MCF 10A (cell line): ENCODE data around the gene GPR135. TPM values are rescaled to one million over a fixed set of nuclear protein-coding genes. Genes with fewer than 3 reads are reported as not detected.
A peak's percentile ranks its signal among the peaks of the same experiment; 100 is the strongest.
"Not testable (repeated sequence)": the region's sequence is repeated elsewhere in the genome, so short reads cannot be mapped to it uniquely, and the experiment has no call there.

Experiments
- BruUV-seq: library from RNA; stranded (reverse); fragments of 400-500 nt; replicated peaks from 2 replicates; lab custom pipeline; 2021; lab: Mats Ljungman, UMichigan
- CTCF ChIA-PET: fragments of 300-600 bp; sonication (Branson Sonifier 250); formaldehyde crosslinking; extraction: SDS; loops from one replicate; lab custom pipeline; 2021; ENCODE audit warnings: antibody characterized with exemption, inconsistent platforms; lab: Yijun Ruan, JAX
- POLR2A ChIA-PET: fragments of 300-600, 350-650 bp; sonication (Branson Sonifier 250); formaldehyde crosslinking; extraction: SDS; loops from one replicate; lab custom pipeline; 2020; ENCODE audit warnings: antibody characterized with exemption, inconsistent platforms; lab: Yijun Ruan, JAX
- DNase-seq: peaks from one replicate; pipeline ENCODE4 v3.0.0-alpha.2; 2018; ENCODE audit not compliant: unreplicated experiment
- H3K27ac Mint-ChIP-seq: one replicate; pipeline ENCODE4 v1.8.0; 2022; ENCODE audit warnings: mild to moderate bottlenecking, low read depth, mixed read lengths; ENCODE audit not compliant: unreplicated experiment
- H3K27me3 Mint-ChIP-seq: one replicate; pipeline ENCODE4 v1.8.0; 2022; ENCODE audit warnings: mixed read lengths; ENCODE audit not compliant: insufficient read depth, unreplicated experiment
- H3K36me3 Mint-ChIP-seq: one replicate; pipeline ENCODE4 v1.8.0; 2022; ENCODE audit warnings: mild to moderate bottlenecking, moderate library complexity, mixed read lengths; ENCODE audit not compliant: insufficient read depth, unreplicated experiment
- H3K4me1 Mint-ChIP-seq: one replicate; pipeline ENCODE4 v1.8.0; 2022; ENCODE audit warnings: mixed read lengths; ENCODE audit not compliant: insufficient read depth, unreplicated experiment
- H3K4me3 Mint-ChIP-seq: one replicate; pipeline ENCODE4 v1.8.0; 2022; ENCODE audit warnings: mild to moderate bottlenecking, moderate library complexity, mixed read lengths; ENCODE audit not compliant: unreplicated experiment
- H3K9me3 Mint-ChIP-seq: one replicate; pipeline ENCODE4 v1.8.0; 2022; ENCODE audit warnings: mixed read lengths; ENCODE audit not compliant: unreplicated experiment
- intact Hi-C: fragments of 100-400 bp; cut with micrococcal nuclease; formaldehyde crosslinking; loops from 2 replicates; pipeline ENCODE4 v1.14.1; 2022
- total RNA-seq: library from RNA; stranded (reverse); gene quantifications from 2 replicates; pipeline ENCODE4 v1.2.3, GENCODE V29; 2022
- TF ChIP-seq, protein P1 (sequence below): fragments of 200-600 bp; IDR thresholded peaks from one replicate; pipeline ENCODE4 v1.8.0; 2022; ENCODE audit warnings: antibody characterized with exemption, mild to moderate bottlenecking; ENCODE audit not compliant: unreplicated experiment

Gene GPR135
- total RNA-seq, 1 experiment from 2014 or later = 7.6 TPM

DNA sequence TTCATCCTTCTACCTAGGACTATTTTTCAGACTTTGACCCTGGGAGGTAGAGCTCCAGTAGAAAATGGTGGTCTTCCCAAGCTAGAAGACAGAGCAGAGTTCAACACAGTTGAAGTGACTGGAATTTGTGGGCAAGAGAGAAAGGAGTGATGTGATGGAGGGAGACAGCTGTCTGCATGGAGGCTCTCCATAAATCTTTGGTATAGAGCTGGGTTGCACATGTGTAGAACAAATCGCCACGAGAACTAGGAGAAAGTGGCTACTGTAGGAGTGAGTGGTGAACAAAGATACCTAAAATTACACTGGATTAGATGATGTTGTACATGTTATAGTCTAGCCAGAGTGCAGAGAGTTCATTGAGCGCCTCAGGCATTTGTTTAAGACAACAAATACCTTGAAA, 14.5 kb downstream of the GPR135 start:
- H3K9me3 Mint-ChIP-seq = no peaks in the 10 kb centered on the region
- no TSS peak for BruUV-seq
- ChIA-PET CTCF (interaction anchor here (1.0 to 1.6 kb wide), 4 partner anchors 10 to 326 kb away, joined by 3 to 7 read pairs (median 4); no protein-coding TSS in a partner anchor), POLR2A (interaction anchor here (0.6 to 1.0 kb wide), 2 partner anchors 69 to 87 kb away, joined by 3 read pairs; no protein-coding TSS in a partner anchor)
- no peaks in the 10 kb centered on the region for H3K4me1 Mint-ChIP-seq
- no peak overlapping the region for H3K4me3 Mint-ChIP-seq
- intact Hi-C loops = no loop called here
- no peak for DNase-seq
- H3K27ac Mint-ChIP-seq = no peak overlapping the region
- H3K27me3 Mint-ChIP-seq = no peaks in the 10 kb centered on the region
- H3K36me3 Mint-ChIP-seq = peaks cover 37% of the 10 kb centered on the region
- TF ChIP-seq, protein P1, sequence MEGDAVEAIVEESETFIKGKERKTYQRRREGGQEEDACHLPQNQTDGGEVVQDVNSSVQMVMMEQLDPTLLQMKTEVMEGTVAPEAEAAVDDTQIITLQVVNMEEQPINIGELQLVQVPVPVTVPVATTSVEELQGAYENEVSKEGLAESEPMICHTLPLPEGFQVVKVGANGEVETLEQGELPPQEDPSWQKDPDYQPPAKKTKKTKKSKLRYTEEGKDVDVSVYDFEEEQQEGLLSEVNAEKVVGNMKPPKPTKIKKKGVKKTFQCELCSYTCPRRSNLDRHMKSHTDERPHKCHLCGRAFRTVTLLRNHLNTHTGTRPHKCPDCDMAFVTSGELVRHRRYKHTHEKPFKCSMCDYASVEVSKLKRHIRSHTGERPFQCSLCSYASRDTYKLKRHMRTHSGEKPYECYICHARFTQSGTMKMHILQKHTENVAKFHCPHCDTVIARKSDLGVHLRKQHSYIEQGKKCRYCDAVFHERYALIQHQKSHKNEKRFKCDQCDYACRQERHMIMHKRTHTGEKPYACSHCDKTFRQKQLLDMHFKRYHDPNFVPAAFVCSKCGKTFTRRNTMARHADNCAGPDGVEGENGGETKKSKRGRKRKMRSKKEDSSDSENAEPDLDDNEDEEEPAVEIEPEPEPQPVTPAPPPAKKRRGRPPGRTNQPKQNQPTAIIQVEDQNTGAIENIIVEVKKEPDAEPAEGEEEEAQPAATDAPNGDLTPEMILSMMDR = no peak

DNA sequence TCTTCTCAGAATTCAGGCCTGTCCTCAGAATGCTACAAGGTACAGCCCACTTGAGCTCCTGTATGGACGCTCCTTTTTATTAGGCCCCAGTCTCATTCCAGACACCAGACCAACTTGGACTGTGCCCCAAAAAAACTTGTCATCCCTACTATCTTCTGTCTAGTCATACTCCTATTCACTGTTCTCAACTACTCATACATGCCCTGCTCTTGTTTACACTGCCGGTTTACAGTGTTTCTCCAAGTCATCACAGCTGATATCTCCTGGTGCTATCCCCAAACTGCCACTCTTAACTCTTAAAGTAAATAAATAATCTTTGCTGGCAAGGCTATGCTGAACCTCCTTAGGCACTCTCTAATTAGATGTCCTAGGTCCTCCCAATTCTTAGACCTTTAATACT, 16.5 kb downstream of the GPR135 start:
- intact Hi-C loops = loop anchor here (10.0 kb wide), 1 partner anchor 954 kb away; no protein-coding TSS in a partner anchor
- H3K4me3 Mint-ChIP-seq, H3K9me3 Mint-ChIP-seq, CTCF ChIA-PET, H3K27ac Mint-ChIP-seq, POLR2A ChIA-PET, BruUV-seq, DNase-seq, H3K4me1 Mint-ChIP-seq, H3K27me3 Mint-ChIP-seq: not testable (repeated sequence)
- H3K36me3 Mint-ChIP-seq = peaks cover 20% of the 10 kb centered on the region

DNA sequence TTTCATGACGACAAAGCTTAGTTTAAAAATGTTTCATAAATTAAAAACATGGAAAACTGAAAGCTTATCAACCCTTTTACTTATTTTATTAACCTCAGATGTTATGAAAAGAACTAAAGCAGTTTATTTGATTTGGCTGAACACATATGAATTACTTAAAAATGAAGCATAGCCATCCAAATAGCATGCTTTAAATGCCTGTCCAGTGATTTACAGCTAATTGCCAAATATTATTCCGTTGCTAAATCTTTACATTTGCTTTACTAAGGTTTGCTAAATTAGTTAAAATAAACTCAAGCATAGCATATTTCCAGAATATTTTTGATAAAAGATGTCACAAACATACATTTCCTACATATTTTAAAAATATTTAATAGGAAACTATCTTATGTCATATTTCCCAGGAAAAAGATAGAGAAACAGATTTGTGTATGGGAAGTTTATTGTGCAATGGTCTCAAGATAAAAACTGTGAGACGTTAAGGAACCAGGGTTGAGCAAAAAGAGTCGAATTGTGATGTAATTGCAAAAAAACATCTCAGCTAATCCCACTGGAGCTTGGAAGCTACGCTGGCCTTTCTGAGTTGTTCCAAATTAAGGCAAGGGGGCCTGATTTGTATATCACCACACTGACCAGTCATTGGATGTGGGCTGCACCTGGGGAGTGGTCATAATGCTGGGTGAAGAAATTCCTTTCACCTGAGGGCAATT, 25.8 kb downstream of the GPR135 start:
- H3K27ac Mint-ChIP-seq = peak overlapping the region; percentile 16
- no peaks in the 10 kb centered on the region for H3K27me3 Mint-ChIP-seq
- peaks cover 5% of the 10 kb centered on the region for H3K36me3 Mint-ChIP-seq
- BruUV-seq = no TSS peak
- no peak overlapping the region for H3K4me3 Mint-ChIP-seq
- H3K4me1 Mint-ChIP-seq = peaks cover 15% of the 10 kb centered on the region
- intact Hi-C loops = loop anchor here (2.0 kb wide), 1 partner anchor 251 kb away; the partner anchor contains the start of gene DAAM1
- TF ChIP-seq, protein P1 = no peak
- H3K9me3 Mint-ChIP-seq = no peaks in the 10 kb centered on the region
- ChIA-PET CTCF (interaction anchor here (0.9 to 1.3 kb wide), 3 partner anchors 309 to 313 kb away, joined by 3 to 4 read pairs (median 4); no protein-coding TSS in a partner anchor), POLR2A (interaction anchor here (0.6 to 2.8 kb wide), 10 partner anchors 33 to 310 kb away, joined by 3 to 11 read pairs (median 4); partner anchors contain the start of genes JKAMP and L3HYPDH)
- peak; percentile 46 for DNase-seq

DNA sequence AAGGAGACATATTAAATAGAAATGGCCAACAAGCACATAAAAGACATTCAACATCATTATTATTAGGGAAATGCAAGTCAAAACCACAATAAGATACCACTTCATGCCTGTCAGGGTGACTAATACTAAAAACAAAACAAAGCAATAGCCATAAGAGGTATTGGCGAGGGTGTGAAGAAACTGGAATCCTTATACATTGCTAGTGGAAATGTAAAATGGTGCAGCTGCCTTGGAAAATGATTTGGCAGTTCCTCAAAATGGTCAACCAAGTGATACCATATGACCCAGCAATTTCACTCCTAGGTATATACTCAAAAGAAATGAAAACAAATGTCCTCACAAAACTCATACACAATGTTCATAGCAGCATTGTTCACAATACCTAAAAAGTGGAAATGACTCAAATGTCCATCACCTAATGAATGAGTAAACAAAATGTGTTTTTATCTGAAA, 27.0 kb downstream of the GPR135 start:
- no peaks in the 10 kb centered on the region for H3K27me3 Mint-ChIP-seq
- TF ChIP-seq, protein P1 = no peak
- DNase-seq = peak; percentile 76
- intact Hi-C loops = loop anchor here (2.0 kb wide), 1 partner anchor 249 kb away; the partner anchor contains the start of gene DAAM1
- no peak overlapping the region for H3K4me3 Mint-ChIP-seq
- peaks cover 5% of the 10 kb centered on the region for H3K36me3 Mint-ChIP-seq
- peak overlapping the region; percentile 57 for H3K27ac Mint-ChIP-seq
- BruUV-seq = no TSS peak
- peaks cover 15% of the 10 kb centered on the region for H3K4me1 Mint-ChIP-seq
- no peaks in the 10 kb centered on the region for H3K9me3 Mint-ChIP-seq
- ChIA-PET POLR2A (interaction anchor here (0.6 to 1.9 kb wide), 7 partner anchors 31 to 250 kb away, joined by 3 to 7 read pairs (median 4); partner anchors contain the start of genes JKAMP and L3HYPDH), CTCF (interaction anchor here (1.2 to 1.3 kb wide), 2 partner anchors 310 to 312 kb away, joined by 4 read pairs; no protein-coding TSS in a partner anchor)
